NAMALWA (cell line): ENCODE results near the gene XRCC1.

ENCODE experiments used
- DNase-seq: peaks from one replicate; pipeline ENCODE4 v3.0.0-alpha.2; 2015; ENCODE audit warnings: low spot score

XRCC1 gene, protein sequence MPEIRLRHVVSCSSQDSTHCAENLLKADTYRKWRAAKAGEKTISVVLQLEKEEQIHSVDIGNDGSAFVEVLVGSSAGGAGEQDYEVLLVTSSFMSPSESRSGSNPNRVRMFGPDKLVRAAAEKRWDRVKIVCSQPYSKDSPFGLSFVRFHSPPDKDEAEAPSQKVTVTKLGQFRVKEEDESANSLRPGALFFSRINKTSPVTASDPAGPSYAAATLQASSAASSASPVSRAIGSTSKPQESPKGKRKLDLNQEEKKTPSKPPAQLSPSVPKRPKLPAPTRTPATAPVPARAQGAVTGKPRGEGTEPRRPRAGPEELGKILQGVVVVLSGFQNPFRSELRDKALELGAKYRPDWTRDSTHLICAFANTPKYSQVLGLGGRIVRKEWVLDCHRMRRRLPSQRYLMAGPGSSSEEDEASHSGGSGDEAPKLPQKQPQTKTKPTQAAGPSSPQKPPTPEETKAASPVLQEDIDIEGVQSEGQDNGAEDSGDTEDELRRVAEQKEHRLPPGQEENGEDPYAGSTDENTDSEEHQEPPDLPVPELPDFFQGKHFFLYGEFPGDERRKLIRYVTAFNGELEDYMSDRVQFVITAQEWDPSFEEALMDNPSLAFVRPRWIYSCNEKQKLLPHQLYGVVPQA

DNA sequence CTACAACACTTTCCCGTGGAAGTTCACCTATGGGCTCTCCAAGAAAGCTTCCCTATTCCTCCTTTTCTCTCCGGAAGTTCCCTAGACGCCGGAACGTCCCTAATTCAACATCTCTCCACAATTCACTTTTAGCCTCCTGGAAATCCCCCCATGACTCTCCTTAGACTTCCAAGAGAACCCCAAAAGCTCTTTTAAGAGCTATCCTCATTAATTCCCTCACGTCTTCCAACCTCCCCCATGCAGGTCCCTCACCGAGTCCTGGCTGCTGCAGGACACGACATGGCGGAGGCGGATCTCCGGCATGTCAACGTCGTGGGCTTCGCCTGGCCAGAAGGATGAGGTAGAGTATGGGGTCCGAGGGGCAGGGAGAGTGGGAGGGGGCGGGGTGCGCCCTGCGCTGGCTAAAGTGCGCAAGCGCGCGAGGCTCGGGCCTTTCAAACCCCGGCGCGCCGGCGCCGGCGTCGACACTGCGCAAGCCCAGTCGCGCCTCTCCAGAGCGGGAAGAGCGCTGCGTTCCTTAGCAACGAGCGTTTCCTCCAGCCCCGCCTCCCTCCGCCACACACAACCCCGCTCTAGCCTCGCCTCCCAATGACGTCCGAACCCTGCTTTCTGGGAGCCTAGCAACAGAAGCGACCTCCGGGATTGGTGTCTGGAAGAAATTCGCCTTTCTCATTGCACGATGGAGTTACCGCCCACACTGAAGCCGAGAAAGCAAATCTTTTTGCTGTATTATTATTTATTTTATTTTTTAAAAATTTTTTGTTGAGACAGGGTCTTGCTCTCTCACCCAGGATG lies at the start of gene XRCC1, which contains the start of gene PINLYP:
XRCC1 (minus strand) TSS at position 372 of the 795 bp plus-strand sequence; CDS start at position 303, 69 bp downstream.
PINLYP (plus strand) TSS at position 646 of the 795 bp plus-strand sequence. CDS start 1,391 bp downstream, outside the sequence.
- DNase-seq, result peak; percentile 99

DNA sequence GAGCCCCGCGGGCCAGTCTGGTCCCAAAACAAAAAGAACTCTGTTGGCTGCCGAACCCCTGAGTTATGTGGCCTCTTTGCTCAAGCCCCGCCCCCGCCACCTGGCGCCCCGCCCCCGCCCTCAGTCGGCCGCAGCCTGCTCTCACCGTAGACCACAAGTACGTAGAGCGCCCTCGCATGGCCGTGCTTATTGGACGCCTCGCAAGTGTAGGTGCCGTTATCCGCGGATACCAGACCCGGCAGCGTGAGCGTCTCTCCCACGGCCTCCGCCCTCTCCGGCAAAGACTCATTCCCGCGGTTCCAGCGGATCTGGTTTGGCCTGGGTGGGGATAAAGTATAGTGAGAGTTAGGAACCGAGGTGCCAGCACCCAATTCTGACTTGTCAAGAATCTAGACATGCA lies 49.6 kb upstream of the XRCC1 start:
- DNase-seq, result peak; percentile 93

DNA sequence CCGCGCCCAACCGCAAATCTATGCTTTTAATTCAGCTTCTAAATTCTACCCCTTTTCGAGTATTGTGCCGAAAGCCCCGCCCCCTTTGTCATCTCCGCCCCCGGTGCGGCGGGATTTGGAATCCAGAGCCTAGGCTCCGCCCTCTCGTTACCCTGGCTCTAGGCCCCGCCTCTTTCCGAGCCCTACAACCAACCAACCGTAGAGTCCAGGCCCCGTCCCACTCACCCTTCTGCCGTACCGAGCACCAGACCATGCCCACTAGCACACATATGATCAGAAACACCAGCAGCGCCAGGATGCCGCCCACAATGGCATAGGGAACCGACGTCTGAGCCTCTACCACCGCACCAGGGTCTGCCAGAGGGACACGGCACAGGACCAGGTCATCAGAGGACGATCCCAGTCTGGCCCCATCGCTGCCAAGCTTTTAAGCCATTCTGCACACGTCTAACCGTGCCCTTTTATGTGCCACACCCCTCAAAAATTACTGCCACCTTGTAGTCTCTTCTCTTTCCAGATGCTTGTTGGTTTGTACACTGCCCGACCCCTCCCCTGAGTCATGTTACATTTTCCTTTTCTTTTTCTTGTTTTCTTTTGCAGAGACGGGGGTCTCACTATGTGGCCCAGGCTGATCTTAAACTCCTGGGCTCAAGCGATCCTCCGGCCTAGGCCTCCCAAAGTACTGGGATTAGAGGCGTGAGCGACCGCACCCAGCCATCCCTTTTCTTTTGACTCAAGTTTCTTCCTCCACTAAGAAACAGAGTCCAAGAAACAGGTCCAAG lies 48.8 kb upstream of the XRCC1 start:
- DNase-seq, result no peak

DNA sequence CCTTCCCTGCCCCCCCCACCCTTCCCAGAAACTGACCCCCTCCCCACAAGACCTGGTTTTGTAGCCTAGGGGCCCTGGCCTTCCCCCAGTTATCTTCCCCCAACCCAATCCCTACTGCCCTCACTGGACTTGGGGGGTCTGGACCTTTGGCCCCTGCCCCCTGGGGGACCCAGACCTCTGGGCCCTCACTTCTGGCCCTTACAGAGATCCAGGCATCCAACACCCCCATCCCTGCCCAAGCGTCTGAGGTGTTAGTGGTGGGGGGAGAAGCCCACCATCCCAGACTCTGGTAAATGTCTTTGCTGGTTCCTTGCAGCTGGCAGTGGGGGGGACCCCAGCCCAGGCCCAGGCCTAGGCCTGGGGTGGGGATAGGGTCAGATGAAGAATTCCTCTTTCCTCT lies 47.6 kb upstream of the XRCC1 start:
- DNase-seq, result no peak

DNA sequence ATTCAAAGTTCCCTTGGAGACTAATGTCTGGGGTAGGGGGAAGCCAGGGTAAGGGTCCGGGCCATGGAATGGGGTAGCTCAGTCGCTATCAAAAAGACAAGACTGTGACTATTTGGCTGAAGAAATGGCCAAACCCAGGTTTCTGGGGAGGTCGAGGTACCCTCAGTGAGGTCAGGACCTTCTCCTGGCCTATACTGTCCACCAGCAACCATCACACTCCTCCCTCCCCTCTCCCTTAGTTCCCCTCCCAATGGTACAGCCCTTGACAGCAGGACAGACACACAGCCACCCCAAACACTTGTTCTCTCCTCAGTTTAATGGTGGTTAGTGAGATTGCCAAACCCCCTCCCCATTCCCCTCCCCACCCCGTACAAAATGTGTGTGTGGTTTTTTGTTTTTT lies 46.7 kb upstream of the XRCC1 start:
- no peak for DNase-seq

DNA sequence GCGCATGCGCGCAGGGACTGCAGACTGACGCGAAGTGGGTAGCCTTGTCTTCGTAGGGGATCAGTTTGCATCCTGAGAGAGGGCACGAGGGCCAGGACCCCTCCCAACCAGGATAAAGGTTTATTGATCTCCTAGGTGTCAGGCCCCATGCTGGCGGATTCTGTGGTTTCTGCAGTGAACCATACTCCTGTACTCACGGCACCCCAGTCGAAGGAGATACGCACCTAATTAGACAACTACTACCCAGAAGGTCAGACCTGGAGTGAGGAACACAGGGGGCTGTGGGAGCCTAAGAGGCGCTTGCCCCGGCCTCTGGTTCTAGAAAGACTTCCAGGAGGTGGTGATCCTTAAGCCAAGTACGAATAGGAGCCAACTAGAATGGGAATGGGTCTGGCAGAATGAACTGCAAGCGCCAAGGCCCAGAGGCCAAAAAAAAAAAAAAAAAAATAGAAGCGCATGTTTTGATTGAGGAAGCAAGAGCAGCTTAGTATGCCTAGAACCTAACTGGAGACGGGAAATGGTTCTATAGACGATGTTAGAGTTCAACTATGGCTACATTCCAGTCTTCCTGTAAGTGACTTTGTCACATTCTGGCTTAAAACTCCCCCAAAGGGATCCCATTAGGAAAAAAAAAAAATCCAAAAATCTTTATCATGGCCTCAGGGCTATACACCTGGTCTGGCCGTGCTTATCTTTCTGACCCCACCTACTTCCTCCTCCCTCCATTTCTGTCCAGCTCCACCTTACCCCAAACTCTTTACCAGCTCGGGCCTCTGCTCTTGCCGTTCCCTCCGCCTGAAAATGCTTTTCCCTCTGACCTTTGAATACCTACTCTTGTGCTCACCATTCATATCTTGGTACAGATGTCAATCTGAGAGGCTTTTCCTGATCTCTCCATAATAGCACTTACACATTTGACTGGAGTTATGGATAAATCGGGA lies 45.0 kb upstream of the XRCC1 start:
- no peak for DNase-seq

DNA sequence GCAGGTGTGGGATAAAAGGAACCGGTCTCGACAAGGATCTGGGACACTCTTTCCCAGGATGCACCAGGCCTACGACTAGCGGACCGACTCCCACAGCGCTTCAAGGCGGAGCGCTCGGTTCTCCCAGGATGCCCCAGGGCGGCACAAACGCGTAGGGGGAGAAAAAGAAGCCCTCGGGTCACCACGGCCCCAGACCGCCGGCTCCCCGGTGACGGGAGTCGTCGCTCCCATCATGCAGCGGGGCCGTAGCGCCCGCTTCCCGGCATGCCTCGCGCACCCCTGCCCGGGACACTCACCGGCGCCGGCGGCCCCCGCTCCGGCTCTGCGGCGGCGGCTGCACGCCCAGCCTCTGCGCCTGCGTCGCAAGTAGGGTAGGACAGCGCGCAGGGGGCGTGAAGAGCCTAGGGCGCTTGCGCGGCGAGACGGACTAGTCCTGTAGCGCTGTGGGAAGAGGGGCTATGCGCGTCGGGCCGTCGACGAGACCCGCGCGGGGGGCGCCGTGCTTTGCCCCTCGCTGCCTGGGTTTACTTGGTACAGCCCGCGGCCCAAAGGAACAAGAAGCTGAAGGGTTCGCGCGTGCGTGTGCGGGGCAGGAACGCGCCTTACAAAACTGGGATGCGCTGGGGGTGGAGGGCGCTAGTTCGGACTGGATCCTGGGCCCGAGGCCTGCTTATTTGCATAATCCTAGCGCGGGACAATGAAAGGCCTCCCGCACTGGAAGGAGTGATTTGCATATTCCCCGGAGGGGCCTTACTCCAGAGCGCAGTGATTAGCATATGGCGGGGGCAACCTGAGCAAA lies 44.1 kb upstream of the XRCC1 start, which contains the start of gene ZNF428:
ZNF428 (minus strand) TSS at position 368 of the 799 bp plus-strand sequence. CDS start 5,325 bp downstream, outside the sequence.
- DNase-seq, result peak; percentile 90

DNA sequence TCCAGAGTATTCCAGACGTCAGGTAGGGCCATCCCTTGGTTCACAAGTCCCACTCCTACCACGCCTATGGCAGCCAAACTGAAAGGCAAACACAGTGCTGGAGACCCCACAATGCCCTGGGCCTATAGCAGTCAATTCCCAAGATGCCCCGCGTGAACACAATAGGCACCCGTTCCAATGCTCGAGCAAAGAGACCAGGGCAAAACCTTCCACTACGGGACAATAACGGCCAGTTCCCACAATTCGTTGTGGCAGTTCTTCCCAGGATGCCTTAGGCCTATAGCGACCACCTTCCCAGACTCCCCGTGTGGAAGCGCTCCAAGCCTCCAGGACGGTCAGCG lies 43.6 kb upstream of the XRCC1 start:
- DNase-seq, result peak; percentile 59

DNA sequence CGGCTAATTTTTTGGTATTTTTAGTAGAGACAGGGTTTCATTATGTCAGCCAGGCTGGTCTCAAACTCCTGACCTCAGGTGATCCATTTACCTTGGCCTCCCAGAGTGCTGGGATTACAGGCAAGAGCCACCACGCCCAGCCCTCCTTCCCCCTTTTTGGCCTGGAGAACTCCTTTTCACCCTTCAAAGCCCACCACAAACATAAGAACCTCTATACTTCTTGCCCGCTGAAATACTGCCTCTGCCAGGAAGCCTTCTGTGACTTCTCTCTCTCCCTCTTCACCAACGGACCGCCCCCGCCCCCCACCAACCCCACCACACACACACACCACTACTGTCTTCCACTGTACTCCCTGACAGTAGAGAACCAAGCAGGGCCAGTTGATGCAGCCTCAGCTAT lies 41.6 kb upstream of the XRCC1 start:
- DNase-seq, result no peak

DNA sequence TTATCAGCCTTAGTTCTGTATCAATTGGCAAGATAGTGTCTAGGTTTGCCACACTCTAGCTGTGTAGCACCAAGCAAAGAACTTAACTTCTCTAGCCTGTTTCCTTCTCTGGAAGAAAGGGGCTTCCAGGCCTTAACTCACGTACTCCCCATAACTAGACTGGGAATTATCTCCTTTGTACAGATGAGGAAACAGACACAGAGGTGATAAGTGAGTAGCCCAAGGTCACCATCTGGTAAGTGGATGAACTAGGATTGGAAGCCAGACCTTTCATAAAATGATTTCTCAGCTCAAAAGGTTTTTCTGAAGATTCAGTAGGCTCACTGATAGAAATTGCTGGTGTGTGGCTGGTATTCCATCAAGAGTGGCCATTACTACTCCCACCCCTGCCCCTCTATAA lies 41.0 kb upstream of the XRCC1 start:
- no peak for DNase-seq

DNA sequence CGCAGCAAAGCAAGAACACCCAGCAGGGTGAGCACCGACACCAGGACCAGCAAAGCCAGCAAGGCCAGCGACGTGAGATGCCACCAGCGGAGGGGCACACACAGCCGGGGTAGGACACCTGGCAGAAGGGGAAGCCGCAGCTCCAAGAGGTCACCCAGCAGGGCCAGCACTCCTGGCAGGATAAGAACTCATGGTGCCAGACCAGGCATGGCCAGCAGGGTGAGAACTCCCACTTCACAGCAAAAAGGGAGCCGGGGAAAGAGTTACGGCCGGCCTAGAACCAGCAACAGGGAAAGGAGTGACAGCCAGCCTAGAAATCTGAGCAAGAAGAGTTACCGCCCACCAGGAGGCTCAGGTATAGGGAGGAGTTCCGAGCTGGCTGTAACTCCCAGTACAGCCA lies 37.0 kb upstream of the XRCC1 start:
- DNase-seq, result no peak

DNA sequence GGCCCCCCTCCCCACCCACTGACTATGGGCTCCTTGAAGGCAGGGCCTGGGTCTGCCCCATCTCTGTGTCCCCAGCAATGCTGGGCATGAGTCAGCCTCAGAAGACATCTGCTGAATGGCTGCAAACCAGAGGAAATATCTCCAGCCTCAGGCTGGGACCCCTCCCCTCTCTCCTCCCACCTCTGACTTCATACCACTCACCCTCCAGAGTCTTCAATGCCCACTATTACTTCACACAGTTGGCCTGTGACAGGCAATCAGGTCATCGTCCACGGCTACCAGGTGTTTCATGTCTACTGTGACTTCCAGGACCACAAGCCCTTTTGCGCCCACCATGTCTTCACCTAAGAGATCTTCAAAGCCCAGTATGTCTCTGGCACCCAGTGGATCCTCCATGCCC lies 36.5 kb upstream of the XRCC1 start, which contains the start of gene SRRM5:
SRRM5 (plus strand) TSS at position 301 of the 400 bp plus-strand sequence; CDS start at position 335, 34 bp downstream.
- no peak for DNase-seq

DNA sequence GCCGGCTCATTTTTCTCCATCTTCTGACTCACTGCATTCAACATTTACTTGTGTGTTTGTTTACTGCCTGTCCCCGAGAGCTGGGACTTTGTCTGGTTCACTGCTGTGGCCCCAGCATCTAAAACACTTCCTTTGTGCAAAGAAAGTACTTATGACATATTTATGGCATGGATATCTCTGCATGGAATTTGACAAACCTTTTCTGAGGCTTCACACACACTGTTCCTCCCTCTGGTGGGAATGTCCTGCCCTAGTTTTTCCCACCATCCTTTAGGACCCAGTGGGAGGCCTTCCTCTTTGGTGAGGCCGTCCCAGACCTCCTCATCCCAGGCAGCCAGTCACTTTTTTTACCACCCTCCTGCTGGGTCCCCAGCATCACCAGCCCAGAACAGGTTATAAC lies 35.2 kb upstream of the XRCC1 start:
- no peak for DNase-seq

DNA sequence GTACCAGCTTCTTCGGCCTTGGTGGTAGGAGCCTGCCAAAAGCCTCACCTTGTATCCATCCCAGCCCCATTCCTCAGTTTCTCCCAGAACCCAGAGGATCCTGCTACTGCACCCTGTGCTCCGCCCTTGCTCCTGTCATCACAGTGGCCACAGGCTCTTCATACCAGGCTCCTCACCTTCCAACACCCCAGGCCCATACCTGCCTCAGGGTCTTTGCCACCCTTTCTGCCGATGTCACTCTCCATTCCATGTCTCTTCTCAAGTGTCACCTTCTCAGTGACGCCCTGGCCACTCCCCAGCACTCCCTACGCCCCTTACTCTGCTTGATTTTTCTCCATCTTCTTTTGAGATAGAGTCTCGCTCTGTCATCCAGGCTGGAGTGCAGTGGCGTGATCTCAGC lies 34.5 kb upstream of the XRCC1 start:
- no peak for DNase-seq

DNA sequence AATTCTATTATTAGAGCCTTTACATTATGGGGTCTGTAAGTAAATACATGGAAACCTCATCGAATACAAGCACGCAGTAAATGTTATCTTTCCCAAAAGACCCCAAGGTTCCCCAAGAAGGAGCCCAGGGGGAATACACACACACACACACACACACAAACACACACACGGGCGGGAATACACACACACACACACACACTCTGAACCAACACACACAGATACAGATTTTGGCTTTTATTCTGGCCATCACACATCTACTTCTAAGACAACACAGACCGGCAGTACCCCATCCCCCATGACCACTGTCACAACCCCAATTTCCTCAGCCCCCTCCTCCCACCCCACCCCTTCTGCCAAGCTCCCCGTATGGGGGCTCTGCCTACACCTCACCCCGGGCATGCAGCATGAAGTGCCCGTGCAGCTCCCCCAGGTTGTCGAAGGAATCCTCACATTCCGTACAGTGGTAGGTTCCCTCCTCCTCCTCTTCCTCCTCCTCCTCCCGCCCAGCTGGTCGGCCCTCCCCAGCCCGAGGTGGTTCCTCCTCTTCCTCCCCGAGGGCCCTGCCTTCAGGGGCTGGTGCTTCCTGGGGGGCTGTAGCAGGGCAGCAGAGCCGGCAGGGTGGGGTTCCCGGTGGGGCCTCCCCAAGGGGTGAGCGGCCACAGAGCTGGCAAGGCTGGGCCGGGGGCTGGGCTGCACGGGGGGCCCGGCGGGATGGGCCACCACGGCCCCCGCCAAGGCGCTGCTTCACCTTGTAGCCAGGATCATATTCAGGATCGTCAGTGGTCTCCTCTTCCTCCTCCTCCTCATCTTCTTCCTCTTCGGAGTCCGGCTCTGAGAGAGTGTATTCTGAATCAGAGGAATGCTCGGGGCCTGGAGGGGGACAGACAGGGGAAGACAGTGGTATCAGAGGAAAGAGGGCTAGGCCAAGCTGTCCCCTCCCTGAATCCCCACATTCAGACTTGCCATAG lies 32.2 kb upstream of the XRCC1 start:
- no peak for DNase-seq

DNA sequence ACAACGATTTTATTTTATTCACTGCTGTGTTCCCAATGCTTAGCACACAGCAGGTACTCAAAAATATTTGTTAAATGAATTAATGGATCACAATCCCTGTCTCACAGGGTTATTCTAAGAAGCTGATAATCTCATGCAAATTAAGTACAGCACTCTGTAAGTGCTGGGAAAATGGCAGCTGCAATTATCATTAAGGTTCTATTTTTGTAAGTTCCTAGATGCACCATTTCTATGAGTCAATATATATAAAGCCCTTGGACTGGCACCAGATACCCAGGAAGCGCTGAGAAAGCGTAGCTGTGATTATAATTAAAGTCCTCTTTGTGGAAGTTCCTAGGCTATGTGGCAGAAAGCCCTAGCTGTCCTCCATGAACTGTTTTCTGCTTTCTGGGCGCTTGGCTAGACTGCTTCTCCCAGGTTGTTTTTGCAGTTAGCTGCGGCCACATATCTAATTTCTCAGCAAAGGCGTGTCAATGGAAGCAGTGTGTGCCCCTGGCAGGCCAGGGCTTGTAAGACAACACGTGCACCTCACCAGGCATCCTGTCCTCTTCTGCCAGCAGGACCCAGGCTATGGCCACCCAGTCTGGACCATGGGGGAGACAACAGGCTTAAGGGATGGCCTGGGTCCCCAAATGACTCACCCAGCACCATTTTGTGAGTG lies 31.4 kb upstream of the XRCC1 start:
- DNase-seq, result no peak

DNA sequence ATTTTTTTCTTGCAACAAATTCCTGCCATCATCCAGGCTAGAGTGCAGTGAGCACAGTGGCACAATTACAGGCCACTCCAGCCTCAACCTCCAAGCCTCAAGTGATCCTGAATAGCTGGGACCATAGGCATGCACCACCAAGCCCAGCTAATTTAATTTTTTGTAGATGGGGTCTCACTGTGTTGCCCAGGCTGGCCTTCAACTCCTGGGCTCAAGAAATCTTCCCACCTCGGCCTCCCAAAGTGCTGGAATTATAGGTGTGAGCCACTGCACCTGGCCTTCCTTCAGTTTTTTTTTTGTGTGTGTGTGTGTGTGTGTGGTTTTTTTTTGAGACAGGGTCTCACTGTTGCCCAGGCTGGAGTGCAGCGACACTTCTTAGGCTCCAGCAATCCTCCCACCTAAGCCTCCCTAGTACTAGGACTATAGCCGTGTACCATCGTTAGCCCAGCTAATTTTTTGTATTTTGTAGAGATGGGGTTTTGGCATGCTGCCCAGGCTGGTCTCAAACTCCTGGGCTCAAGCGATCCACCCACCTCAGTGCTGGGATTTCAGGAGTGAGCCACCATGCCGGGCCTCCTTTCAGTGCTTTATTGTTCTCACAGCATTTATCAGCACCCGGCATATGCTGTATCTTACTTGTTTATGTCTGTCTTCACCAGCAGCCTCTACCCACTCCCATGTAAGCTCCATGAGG lies 30.7 kb upstream of the XRCC1 start:
- DNase-seq, result no peak
